NCI-H2227 treated with DMSO at 0.1 percent for 48 hours (cell line): ENCODE data around the gene PDK2.
"Not testable (repeated sequence)": the region's sequence is repeated elsewhere in the genome, so short reads cannot be mapped to it uniquely, and the experiment has no call there.

ENCODE experiments used
- DNase-seq: peaks from one replicate; lab custom pipeline; 2025; lab: John Stamatoyannopoulos, UW

Gene PDK2

DNA sequence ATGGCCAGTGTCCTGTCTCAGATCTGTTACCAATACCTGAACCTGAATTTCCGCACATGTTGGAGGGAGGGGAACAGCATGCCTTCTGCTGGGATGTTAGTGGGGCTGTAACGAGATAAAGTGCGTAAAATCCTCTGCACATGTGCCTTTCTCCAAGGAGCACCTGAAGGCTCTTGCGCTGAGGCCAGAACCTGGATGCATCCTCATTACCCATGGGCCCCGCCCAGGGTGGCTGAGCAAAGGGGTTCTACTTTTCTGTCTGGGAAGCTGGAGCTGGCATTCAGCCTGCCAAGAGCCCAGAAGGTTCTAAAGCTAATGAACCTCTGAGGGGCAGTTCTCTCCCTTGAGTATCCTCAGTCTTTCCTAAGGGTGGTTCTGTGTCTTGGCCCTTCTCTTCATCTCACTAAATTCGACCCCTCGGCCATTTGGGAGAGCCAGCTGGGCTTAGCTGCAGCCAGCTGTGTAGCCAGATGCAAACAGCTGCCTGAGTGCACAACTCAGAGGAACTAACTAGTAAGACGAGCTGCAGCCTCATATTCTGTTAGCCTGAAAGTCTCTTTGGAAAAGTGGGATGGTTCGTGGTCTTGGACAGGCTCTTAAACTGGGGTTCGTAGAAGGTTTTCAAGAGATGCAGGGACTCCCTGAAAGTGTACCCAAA lies 36.7 kb upstream of the PDK2 start:
- no peak for DNase-seq

DNA sequence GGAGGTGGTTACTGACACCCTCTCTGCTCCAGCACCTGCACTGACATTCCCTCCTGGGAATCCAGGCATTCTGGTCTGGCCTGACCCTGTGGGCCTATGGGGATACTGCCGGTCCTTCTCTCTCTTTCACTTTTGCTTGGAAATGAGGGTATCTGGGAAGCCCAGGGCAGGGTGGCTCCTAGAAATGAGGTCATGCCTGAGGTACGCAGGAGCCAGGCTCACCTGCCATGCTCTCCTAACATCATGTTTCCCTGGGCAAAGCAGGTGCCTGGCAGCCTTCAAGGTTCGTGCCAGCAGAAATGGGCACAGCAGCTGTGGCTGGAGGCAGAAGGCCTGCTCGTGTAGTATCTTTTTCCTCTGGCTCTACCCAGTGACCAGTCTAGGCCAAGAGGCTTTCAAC lies 35.9 kb upstream of the PDK2 start:
- DNase-seq, result no peak

DNA sequence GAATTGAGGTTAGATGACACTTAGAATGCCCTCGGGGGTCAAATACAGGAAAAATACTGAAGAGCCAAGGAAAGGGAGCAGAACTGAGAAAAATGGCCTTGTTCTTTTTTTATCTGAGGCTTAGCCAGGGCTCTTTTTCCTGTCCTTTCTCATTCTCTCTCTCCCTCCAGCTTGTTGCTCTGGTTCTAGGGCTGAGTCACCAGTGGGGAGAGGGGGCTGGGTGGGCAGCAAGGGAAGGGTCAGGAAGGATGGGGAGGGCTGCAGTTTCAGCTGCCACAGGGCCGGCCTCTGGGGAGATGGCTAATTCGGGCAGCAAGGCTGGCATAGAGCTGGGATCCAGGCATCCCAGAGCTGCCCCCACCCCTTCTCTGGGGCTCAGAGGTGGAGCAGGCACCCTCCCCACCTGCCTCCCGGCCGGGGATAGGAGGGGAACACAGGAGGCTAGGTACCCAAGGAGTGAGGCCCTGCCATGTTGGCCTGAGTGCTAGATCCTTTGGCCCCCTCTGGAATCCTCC lies 35.3 kb upstream of the PDK2 start:
- no peak for DNase-seq

DNA sequence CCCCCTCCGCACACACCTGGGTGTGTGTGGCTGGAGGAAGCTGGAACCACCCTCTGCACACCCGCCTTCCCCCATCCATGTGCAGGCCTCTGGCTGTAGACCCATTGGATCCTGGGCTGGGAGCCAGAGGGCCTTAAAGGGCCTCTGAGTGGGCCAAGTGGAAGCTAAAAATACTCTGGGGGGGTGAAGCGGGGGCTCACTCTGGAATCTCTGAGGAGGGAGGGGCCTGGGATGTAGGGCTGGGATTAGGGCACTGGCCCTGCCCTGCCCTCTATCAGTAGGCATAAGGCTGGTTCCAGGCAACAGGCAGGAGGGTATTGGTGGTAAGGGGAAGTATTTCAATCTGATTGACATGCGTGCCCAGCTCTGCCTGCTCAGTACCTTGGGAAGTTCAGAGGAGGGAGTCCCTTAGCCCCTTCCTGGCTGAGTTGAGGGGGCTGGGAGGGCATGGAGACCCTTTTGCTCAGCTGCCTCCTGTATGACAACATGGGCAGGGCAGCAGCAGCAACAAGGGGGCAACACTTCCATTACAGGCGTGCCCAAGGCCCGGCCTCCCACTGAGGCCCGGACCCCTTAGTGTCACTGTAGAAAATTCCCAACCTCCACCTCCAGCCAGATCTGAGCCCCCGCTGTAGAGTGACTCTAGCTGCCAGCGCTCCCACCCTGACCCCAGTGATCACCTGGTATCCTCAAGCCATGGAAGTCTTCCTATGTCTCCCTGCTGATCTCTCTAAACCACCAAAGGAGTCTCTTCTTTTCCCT lies 34.0 kb upstream of the PDK2 start:
- DNase-seq, result no peak

DNA sequence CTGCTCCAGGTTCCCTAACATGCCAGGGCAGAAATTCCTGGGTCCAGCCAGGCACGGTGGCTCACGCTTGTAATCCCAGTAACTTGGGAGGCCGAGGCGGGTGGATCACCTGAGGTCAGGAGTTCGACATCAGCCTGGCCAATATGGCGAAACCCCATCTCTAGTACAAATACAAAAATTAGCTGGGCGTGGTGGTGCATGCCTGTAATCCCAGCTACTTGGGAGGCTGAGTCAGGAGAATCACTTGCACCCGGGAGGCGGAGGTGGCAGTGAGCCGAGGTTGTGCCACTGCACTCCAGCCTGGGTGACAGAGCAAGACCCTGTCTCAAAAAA lies 33.5 kb upstream of the PDK2 start:
- not testable (repeated sequence) for DNase-seq

DNA sequence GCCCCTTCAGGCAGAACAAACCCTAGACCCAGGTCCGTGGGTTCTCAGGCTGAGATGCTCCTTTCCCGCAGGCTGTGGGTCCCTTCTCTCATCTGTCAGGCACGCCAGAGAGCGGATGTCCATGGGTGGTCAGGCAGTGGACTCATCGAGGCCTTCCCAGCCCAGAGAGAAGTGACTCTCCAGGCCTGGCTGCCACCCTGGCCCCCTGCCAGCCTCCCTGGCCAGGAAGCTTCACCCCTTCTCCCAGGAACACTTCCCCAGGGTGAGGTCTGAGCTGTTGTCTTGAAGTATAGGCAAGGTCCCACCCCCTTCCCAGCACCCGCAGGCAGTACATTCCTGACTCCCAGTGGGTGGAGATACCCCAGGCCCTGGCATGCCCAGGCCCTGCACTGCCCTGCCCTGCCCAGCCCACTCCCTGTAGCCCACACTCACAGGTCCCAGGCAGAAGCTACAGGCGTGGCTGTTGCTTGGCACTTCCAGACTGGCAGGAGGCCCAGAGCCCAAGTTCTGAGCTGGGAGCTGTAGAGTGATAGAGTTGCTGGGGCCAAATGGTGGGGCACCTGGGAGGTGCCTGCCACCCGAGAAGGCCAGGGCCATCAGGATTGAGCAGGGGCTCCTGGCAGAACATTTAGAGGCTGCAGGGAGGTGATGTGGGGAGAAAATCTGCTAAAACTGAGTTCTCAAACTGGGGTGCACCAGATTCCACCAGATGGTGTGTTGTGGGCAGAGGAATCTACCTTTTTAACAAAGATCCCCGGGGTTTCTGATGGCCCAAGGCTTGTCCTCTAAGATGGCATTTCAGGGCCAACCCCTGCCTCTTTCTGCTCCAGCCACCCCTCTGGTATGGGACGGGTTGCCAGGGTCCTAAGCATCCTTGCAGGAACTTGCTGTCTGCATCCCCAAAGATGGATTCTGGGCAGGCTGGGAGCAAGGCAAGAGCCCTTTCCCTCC lies 32.6 kb upstream of the PDK2 start:
- DNase-seq, result no peak

DNA sequence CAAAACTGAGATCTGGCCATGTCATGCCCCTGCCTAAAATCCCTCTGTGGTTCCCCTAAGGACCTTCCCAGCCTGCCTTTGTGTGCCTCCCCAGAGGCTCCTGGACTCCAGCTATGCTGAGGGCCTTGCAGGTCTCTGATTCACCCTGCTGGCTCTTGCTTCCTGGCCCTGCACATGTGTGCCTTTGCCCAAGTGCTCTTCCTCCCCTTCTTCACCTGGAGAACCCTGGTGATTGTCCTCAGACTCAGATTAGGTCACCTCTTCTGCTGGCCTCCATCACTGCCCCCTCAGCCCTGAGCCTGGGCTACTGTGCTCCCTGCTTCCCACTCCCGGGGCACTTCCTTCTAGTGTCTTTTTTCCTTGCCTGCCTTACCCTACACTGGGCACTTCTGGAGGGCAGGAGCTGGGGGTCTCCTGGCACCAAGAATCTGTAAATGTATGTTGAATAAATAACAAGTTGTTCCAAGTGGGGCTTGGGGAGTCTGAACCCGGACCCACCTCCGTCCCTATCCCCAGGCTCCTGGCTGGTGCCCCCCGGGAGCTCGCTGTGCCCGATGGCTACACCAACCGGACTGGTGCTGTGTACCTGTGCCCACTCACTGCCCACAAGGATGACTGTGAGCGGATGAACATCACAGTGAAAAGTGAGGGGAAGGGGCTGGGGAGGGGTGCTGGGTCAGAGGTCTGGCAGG lies 31.4 kb upstream of the PDK2 start:
- DNase-seq, result no peak

DNA sequence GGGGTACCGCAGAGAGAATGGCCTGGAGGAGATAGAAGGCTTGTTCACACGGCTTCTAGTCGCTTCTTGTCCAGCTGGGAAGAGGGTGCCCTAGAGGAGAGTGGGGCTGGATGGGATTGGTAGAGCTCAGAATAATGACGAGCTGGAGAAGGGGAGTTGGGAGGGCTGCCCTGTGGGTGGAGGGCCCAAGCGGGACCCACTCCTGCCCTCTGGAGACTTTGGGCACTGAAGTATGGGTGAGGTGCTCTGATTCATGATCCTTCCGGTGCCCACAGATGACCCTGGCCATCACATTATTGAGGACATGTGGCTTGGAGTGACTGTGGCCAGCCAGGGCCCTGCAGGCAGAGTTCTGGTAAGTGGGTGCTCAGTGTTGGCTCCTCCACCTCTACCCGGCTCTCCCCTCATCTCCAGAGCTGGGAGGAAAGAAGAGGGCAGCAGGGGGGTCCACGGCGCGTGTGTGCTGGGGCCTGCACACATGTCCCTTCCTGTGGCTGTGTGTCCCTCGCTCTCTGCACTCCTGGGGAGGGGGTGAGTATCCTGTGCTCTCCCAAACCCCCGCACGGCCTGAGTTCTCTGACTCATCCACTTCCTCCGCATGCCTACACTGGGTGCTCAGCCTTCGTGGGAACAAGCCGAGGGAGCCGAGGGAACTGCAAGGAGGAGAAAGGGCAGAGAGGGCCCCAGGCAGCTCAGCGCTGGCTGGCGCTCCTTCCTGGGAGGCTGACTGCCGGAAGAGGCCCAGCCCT lies 30.7 kb upstream of the PDK2 start:
- DNase-seq, result no peak

DNA sequence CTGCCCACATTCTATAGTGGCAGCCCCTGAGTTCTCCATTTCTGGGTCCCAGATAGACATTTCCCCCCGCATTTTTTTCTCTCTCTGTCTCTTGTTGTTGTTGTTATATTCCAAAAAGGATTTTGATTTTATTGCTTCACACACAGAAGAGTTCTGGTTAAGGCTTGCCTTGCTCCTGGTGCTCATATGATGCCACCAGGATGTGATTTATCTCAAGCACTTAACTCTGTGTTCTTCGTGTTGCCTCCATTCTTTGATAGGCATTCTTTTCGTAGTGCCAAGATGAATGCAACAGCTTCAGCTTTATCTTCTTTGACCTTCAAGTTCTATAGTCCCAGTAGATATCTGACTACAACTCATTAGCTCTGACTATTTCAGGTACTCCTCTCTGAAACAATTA lies 30.1 kb upstream of the PDK2 start:
- no peak for DNase-seq

DNA sequence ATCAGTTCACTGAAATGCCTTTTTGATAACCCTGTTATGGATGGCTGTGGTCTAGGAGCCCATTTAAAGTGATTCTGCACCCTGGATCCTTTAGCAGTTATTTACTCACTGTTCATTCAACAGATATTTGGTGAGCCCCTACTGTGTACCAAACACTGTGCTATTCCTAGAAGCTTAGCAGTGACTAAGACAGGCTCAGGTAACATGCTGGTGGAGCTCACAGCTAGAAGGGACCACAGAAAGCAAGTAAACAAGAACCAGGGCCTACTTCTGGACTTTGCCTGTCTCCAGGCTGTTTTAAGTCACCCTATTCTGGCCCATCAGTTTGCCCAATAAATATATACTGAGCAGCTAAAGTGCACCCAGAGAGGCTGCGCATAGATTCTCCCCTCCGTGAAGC lies 28.2 kb upstream of the PDK2 start:
- no peak for DNase-seq

DNA sequence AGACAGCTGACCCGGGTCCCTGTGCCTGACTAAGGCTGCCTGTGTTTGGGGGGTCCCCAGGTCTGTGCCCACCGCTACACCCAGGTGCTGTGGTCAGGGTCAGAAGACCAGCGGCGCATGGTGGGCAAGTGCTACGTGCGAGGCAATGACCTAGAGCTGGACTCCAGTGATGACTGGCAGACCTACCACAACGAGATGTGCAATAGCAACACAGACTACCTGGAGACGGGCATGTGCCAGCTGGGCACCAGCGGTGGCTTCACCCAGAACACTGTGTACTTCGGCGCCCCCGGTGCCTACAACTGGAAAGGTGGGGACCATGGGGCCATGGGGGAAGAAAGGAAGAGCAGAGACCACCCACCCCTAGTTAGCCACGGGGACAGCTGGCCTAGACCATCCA lies 27.2 kb upstream of the PDK2 start:
- no peak for DNase-seq

DNA sequence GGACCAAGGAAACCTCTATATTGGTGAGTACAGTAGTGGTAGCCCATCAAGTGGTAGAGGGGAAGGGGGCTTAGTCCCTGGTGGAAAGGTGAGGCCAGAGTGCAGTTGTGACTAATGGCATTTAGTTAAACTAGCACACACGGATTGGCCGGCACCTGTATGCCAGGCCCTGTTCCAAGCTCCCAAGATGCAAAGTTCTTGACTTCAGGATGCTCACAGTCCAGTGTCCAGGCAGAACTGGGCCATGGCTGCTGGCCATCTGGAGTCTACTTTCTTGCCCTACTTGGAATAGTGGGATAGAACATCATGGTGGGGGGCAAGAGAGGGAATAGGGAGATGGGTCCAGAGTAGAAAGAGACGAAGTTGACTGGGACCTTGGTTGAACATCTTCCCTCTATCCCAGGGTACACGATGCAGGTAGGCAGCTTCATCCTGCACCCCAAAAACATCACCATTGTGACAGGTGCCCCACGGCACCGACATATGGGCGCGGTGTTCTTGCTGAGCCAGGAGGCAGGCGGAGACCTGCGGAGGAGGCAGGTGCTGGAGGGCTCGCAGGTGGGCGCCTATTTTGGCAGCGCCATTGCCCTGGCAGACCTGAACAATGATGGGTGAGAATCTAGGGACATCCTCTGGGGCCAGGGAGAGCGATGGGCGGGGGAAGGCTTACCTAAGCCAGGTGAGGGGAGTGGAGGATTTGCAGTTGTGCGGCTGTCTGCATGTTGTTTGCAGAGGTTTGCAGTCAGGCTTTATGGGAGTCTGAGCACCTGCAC lies 24.1 kb upstream of the PDK2 start:
- DNase-seq, result no peak

DNA sequence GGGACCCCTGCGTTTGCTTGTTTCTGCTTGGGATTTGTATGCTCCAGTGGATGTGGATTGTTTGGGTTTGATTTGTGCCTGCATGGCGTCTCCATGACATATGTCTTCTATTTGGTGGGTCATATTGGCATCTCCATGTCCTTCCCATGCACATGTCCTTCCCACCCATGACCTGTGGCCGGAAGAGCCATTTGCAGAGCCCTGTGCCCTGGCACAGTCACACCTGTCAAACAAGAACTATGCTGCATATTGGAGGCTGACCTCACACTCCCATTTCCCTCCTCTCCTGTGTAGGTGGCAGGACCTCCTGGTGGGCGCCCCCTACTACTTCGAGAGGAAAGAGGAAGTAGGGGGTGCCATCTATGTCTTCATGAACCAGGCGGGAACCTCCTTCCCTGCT lies 23.5 kb upstream of the PDK2 start:
- no peak for DNase-seq

DNA sequence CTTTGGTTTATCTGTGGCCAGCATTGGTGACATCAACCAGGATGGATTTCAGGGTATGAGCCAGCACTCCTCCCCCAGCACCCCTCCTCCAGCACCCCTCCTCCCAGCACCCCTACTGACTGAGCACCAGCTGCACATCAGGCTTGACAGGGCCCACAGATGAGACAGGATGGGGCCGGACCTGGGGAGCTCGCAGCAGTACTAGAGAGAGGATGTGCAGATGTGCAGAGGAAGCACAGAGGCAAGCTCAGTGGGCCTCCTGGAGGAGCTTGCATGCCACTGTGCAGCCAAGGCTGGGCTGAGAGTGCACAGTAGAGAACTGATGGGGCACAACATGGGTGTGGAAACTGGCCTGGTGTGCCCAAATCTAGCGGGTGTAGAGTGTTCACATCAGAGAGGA lies 23.0 kb upstream of the PDK2 start:
- DNase-seq, result no peak

DNA sequence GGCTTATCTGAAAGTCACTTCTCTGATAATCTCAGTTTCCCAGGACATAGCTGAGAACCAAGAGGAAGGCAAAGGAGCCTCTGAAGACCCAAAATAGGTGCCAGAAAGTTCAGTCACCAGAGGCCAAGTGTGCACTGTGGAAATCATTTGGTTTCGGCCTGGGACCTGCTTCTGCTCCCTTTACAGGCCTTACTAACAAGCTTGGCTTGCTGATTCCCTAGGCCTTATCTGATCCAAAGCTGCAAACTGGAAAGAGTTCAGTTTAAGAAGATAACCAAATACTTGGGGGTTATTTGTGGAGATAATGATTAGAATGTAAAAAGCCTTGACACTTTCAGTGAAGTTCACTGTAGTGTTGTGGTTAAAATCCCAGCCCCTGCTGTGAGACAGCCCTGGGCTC lies 22.2 kb upstream of the PDK2 start:
- no peak for DNase-seq

DNA sequence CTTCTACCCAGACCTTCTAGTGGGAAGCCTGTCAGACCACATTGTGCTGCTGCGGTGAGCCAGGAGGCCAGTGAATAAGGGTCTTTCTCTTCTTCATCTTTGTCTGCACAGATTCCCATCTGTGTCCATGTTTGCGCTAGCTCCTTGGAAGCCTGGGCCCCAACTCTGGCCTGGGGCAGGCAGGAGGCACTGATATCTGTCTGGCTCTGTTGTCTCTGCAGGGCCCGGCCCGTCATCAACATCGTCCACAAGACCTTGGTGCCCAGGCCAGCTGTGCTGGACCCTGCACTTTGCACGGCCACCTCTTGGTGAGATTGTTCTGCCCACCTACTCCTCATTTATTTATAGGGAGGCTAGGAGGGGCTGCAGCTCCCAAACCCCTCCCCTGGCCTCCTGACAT lies 20.9 kb upstream of the PDK2 start:
- no peak for DNase-seq

DNA sequence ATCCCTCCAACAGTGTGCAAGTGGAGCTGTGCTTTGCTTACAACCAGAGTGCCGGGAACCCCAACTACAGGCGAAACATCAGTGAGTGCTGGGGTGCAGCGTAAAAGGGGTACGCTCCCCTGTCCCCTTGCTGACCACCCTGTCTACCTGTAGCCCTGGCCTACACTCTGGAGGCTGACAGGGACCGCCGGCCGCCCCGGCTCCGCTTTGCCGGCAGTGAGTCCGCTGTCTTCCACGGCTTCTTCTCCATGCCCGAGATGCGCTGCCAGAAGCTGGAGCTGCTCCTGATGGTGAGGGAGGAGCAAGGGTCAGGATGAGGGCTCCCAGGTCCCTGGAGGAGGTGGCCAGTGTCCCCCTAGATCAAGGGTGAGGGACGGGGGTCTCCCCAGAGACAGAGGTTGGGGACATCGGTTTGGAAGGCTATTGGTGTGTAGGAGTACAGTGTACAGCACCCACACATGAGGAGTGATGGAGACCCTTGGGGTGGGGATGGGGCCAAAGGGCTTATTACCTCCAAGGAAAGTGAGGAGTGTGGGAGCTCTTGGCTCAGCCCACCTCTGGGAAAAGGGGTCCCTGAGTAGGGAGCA lies 19.6 kb upstream of the PDK2 start:
- no peak for DNase-seq

DNA sequence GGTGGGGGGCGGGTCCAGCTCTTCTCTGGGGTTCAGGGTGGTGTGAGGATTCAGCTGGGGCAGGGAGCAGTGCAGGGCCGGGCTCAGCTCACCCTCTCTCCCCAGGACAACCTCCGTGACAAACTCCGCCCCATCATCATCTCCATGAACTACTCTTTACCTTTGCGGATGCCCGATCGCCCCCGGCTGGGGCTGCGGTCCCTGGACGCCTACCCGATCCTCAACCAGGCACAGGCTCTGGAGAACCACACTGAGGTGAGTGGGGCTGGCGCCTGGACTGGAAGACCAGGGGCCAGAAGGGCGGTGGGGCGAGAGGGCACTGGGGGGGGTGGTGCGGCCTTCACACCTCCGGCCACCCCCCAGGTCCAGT lies 18.9 kb upstream of the PDK2 start:
- no peak for DNase-seq

DNA sequence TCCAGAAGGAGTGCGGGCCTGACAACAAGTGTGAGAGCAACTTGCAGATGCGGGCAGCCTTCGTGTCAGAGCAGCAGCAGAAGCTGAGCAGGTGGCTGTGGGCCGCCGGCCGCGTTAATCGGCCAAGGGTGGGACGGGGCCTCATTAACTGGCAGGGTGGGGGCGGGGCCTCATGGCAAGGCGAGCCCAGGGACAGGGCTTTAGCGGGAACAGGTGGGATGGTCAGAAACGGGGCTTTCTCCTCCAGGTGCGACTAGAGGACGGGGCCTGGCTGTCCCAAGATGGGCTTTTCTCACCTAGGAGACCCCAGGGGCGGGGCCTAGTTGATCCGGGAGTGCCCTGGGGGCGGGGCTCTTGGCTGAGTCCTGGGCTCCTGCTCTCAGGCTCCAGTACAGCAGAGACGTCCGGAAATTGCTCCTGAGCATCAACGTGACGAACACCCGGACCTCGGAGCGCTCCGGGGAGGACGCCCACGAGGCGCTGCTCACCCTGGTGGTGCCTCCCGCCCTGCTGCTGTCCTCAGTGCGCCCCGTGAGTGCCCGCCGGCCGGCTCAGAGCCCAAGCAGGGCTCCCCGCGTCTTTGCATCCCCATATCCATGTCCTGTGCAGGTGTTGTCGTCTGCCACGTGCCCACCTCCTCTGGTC lies 18.4 kb upstream of the PDK2 start:
- no peak for DNase-seq

DNA sequence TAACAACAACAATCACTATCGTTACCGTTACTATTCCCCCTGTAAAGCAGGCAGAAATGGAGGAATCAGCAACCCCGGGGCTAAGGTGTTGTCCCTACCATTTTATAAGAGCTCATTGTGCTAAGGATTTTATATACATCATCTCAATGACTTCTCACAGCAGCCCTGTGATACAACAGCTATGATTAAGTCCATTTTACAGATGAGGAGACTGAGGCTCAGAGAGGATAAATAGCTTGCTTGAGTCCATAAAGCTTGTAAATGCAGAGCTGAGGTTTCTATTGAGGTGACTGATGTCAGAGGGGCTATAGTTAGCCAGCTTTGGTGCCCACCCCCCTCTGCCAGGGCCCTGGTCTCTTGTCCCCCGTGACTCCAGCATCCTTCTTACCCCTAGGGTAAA lies 16.7 kb upstream of the PDK2 start:
- no peak for DNase-seq
